ENCODE results near the gene ASB18. TPM values are rescaled to one million over a fixed set of nuclear protein-coding genes. Genes with fewer than 3 reads are reported as not detected.

The ASB18 gene
- total RNA-seq, 2 donors from 2014 or later: not detected

- H3K4me1 ChIP-seq (ENCODE audit: control insufficient read depth, insufficient read depth, low read length): no peaks in the 10 kb centered on the region
- Mint-ChIP-seq H3K4me3 (no peak overlapping the region), H3K36me3 (ENCODE audit: low read depth) (no peaks in the 10 kb centered on the region), H3K27ac (no peak overlapping the region), H3K27me3 (ENCODE audit: insufficient read depth) (peaks cover 33% of the 10 kb centered on the region), H3K4me1 (no peaks in the 10 kb centered on the region), H3K9me3 (no peaks in the 10 kb centered on the region)
- H3K27ac ChIP-seq (ENCODE audit: low read depth, low read length): no peak overlapping the region
- no peaks in the 10 kb centered on the region for H3K27me3 ChIP-seq (ENCODE audit: control insufficient read depth, insufficient read depth, low read length, poor library complexity, severe bottlenecking)
- H3K4me3 ChIP-seq (ENCODE audit: low read length): no peak overlapping the region
- no peaks in the 10 kb centered on the region for H3K9me3 ChIP-seq (ENCODE audit: control insufficient read depth, low read length)
- no peaks in the 10 kb centered on the region for H3K36me3 ChIP-seq (ENCODE audit: control insufficient read depth, insufficient read depth, low read length)
- no peak overlapping the region for H3K9ac ChIP-seq (ENCODE audit: extremely low read depth, low read length, poor library complexity, severe bottlenecking)
- 64 to 84% methylated on average over 2 to 6 of the region's 6 CpGs for WGBS, 2 experiments (ENCODE audit: insufficient coverage in 1 of 2, insufficient read length in 1 of 2)
- no peak for DNase-seq
- TF ChIP-seq CTCF (conservative IDR thresholded peaks at IDR 0.05): no peak
Observed at GRCh38 chr2:236215196-236215595, 49.0 kb downstream of the ASB18 start.

- H3K9ac ChIP-seq (ENCODE audit: extremely low read depth, low read length, poor library complexity, severe bottlenecking): no peak overlapping the region
- no peaks in the 10 kb centered on the region for H3K9me3 Mint-ChIP-seq
- peaks cover 2% of the 10 kb centered on the region for H3K4me1 Mint-ChIP-seq
- H3K27me3 ChIP-seq (ENCODE audit: control insufficient read depth, insufficient read depth, low read length, poor library complexity, severe bottlenecking): no peaks in the 10 kb centered on the region
- no peaks in the 10 kb centered on the region for H3K36me3 ChIP-seq (ENCODE audit: control insufficient read depth, insufficient read depth, low read length)
- no peak overlapping the region for H3K27ac Mint-ChIP-seq
- no peak overlapping the region for H3K4me3 ChIP-seq (ENCODE audit: low read length)
- no peak for DNase-seq
- peaks cover 31% of the 10 kb centered on the region for H3K27me3 Mint-ChIP-seq (ENCODE audit: insufficient read depth)
- 97 to 98% methylated on average over 64 to 92 of the region's 92 CpGs for WGBS, 2 experiments (ENCODE audit: insufficient coverage in 1 of 2, insufficient read length in 1 of 2)
- no peak overlapping the region for H3K4me3 Mint-ChIP-seq
- H3K9me3 ChIP-seq (ENCODE audit: control insufficient read depth, low read length): no peaks in the 10 kb centered on the region
- no peaks in the 10 kb centered on the region for H3K36me3 Mint-ChIP-seq (ENCODE audit: low read depth)
- TF ChIP-seq CTCF (conservative IDR thresholded peaks at IDR 0.05): no peak
- no peaks in the 10 kb centered on the region for H3K4me1 ChIP-seq (ENCODE audit: control insufficient read depth, insufficient read depth, low read length)
- H3K27ac ChIP-seq (ENCODE audit: low read depth, low read length): no peak overlapping the region
Observed at GRCh38 chr2:236214376-236214995, 49.7 kb downstream of the ASB18 start.

GRCh38 chr2:236211296-236211695 lies 52.9 kb downstream of the ASB18 start:
- H3K4me1 ChIP-seq (ENCODE audit: control insufficient read depth, insufficient read depth, low read length): no peaks in the 10 kb centered on the region
- H3K27ac ChIP-seq (ENCODE audit: low read depth, low read length): no peak overlapping the region
- Mint-ChIP-seq H3K27ac (no peak overlapping the region), H3K4me3 (no peak overlapping the region), H3K27me3 (ENCODE audit: insufficient read depth) (peaks cover 28% of the 10 kb centered on the region), H3K36me3 (ENCODE audit: low read depth) (no peaks in the 10 kb centered on the region), H3K4me1 (peaks cover 2% of the 10 kb centered on the region), H3K9me3 (no peaks in the 10 kb centered on the region)
- no peak overlapping the region for H3K9ac ChIP-seq (ENCODE audit: extremely low read depth, low read length, poor library complexity, severe bottlenecking)
- H3K4me3 ChIP-seq (ENCODE audit: low read length): no peak overlapping the region
- WGBS, 2 experiments (ENCODE audit: insufficient coverage in 1 of 2, insufficient read length in 1 of 2): 92 to 93% methylated on average over 22 to 25 of the region's 25 CpGs
- DNase-seq: no peak
- no peaks in the 10 kb centered on the region for H3K36me3 ChIP-seq (ENCODE audit: control insufficient read depth, insufficient read depth, low read length)
- no peaks in the 10 kb centered on the region for H3K9me3 ChIP-seq (ENCODE audit: control insufficient read depth, low read length)
- H3K27me3 ChIP-seq (ENCODE audit: control insufficient read depth, insufficient read depth, low read length, poor library complexity, severe bottlenecking): no peaks in the 10 kb centered on the region
- TF ChIP-seq CTCF (conservative IDR thresholded peaks at IDR 0.05): no peak

All from endodermal cell (in vitro differentiated cells).